Tibial nerve (tissue), 4 donors: ENCODE results near the gene SERINC1. TPM values are rescaled to one million over a fixed set of nuclear protein-coding genes. Genes with fewer than 3 reads are reported as not detected.

Experiments used
- DNase-seq, 2 donors: peaks; one replicate each; pipeline ENCODE4 v3.0.0-alpha.2; 2019; ENCODE audit warnings: low spot score in 2 of 2
- H3K27ac ChIP-seq, 4 donors: fragments of 200-600 bp; sonication (generic) in 3 of 4; one replicate each; pipeline ENCODE4 v1.5.1; 2017 to 2019; ENCODE audit warnings: mild to moderate bottlenecking in 1 of 4
- H3K27me3 ChIP-seq, 2 donors: fragments of 200-600 bp; sonication (generic) in 1 of 2; one replicate each; pipeline versions ENCODE4 v1.5.1 to v1.6.0; 2017 to 2019
- H3K36me3 ChIP-seq, 3 donors: fragments of 200-600 bp; sonication (generic); one replicate each; pipeline ENCODE4 v1.5.1; 2018 to 2019
- H3K4me1 ChIP-seq, 4 donors: fragments of 200-600 bp; sonication (generic) in 3 of 4; one replicate each; pipeline ENCODE4 v1.5.1; 2017 to 2019
- H3K4me3 ChIP-seq, 4 donors: fragments of 200-600 bp; sonication (generic) in 3 of 4; one replicate each; pipeline ENCODE4 v1.5.1; 2017 to 2019; ENCODE audit warnings: mild to moderate bottlenecking in 1 of 4, moderate library complexity in 1 of 4
- H3K9me3 ChIP-seq, 4 donors: fragments of 200-600 bp; sonication (generic) in 3 of 4; one replicate each; pipeline ENCODE4 v1.5.1; 2017 to 2019
- EP300 ChIP-seq, 2 donors: sonication (generic); formaldehyde crosslinking; IDR thresholded peaks; one replicate each; pipeline ENCODE4 v1.6.1; 2017; ENCODE audit warnings: antibody characterized with exemption in 2 of 2, mild to moderate bottlenecking in 1 of 2
- POLR2A ChIP-seq, 2 donors: fragments of 450-650 bp; IDR thresholded peaks; one replicate each; pipeline ENCODE4 v1.6.1; 2017; ENCODE audit warnings: antibody characterized with exemption in 2 of 2, mild to moderate bottlenecking in 2 of 2, moderate library complexity in 2 of 2
- WGBS, 2 donors: methylation state at CpG; one replicate each; pipeline ENCODE4 v1.1.5; 2018; 5-methylcytosine and 5-hydroxymethylcytosine counted together
- total RNA-seq, 4 donors: library from RNA; depleted of rRNA; stranded (reverse); fragments of >200 nt; gene quantifications; one replicate each; pipeline ENCODE4 v1.1.0, GENCODE V29; 2016
- TF ChIP-seq, protein P1 (sequence below), 5 experiments: fragments of 200-600 bp in 3 of 5; fragments of 450-650 bp in 2 of 5; sonication (generic) in 3 of 5; IDR thresholded peaks; one replicate each; pipeline ENCODE4 v1.5.1; 2016 to 2019; ENCODE audit warnings: antibody characterized with exemption in 5 of 5, mild to moderate bottlenecking in 3 of 5, moderate library complexity in 2 of 5

SERINC1 gene
- total RNA-seq, 4 donors from 2014 or later = 167 to 275 (median 248) TPM

- DNase-seq = no peak
- Histone ChIP-seq H3K4me3 (no peak overlapping the region), H3K9me3 (peaks cover 0 to 26% (median 7%) of the 10 kb centered on the region in 4 donors), H3K4me1 (no peaks in the 10 kb centered on the region), H3K36me3 (no peaks in the 10 kb centered on the region), H3K27ac (no peak overlapping the region), H3K27me3 (no peaks in the 10 kb centered on the region)
- no peak for TF ChIP-seq POLR2A (IDR thresholded peaks at IDR 0.05)
- 73 to 77% methylated on average over 4 of the region's 4 CpGs for WGBS, 2 donors
Measured at GRCh38 chr6:122494665-122495272, 23.2 kb upstream of the SERINC1 start.

- WGBS, 2 donors = 30 to 33% methylated on average over 7 of the region's 7 CpGs
- no peaks in the 10 kb centered on the region for H3K27me3 ChIP-seq
- H3K27ac ChIP-seq = no peak overlapping the region
- no peak overlapping the region for H3K4me3 ChIP-seq
- peaks cover 0 to 13% (median 4%) of the 10 kb centered on the region in 4 donors for H3K9me3 ChIP-seq
- peak; percentile 40 to 80 for DNase-seq
- no peaks in the 10 kb centered on the region for H3K36me3 ChIP-seq
- no peak for TF ChIP-seq POLR2A (IDR thresholded peaks at IDR 0.05)
- TF ChIP-seq, protein P1, sequence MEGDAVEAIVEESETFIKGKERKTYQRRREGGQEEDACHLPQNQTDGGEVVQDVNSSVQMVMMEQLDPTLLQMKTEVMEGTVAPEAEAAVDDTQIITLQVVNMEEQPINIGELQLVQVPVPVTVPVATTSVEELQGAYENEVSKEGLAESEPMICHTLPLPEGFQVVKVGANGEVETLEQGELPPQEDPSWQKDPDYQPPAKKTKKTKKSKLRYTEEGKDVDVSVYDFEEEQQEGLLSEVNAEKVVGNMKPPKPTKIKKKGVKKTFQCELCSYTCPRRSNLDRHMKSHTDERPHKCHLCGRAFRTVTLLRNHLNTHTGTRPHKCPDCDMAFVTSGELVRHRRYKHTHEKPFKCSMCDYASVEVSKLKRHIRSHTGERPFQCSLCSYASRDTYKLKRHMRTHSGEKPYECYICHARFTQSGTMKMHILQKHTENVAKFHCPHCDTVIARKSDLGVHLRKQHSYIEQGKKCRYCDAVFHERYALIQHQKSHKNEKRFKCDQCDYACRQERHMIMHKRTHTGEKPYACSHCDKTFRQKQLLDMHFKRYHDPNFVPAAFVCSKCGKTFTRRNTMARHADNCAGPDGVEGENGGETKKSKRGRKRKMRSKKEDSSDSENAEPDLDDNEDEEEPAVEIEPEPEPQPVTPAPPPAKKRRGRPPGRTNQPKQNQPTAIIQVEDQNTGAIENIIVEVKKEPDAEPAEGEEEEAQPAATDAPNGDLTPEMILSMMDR (IDR thresholded peaks at IDR 0.05) = peak; percentile 46 to 83 (median 78)
- no peaks in the 10 kb centered on the region for H3K4me1 ChIP-seq
Measured at GRCh38 chr6:122491919-122492555, 20.4 kb upstream of the SERINC1 start.

GRCh38 chr6:122490607-122491006, 19.0 kb upstream of the SERINC1 start:
- Histone ChIP-seq H3K4me3 (no peak overlapping the region), H3K36me3 (no peaks in the 10 kb centered on the region), H3K4me1 (no peaks in the 10 kb centered on the region), H3K27me3 (no peaks in the 10 kb centered on the region), H3K9me3 (no peaks in the 10 kb centered on the region), H3K27ac (no peak overlapping the region)
- 57 to 89% methylated on average over 1 of the region's 1 CpG for WGBS, 2 donors
- DNase-seq = no peak
- TF ChIP-seq EP300 (IDR thresholded peaks at IDR 0.05) (no peak), POLR2A (IDR thresholded peaks at IDR 0.05) (no peak)
- TF ChIP-seq, protein P1 (IDR thresholded peaks at IDR 0.05) = no peak

DNA sequence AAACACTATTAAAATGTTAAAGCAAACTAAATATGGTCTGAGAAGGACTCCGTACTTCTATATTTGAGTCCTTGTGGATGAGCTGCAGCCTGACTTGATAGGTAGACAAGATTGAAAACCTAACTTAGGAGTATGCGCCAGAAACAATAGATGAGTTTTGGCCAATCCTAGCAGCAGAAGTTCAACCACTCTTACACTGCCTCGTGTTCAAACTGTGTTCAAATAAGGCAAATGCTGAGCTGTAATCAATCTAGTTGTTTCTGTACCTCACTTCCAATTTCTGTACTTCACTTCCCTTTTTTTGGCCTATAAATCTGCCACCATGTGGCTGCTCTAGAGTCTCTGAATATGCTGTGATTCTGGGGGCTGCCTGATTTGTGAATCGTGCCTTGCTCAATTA, 13.2 kb upstream of the SERINC1 start:
- WGBS, 2 donors = 68 to 73% methylated on average over 4 of the region's 4 CpGs
- Histone ChIP-seq H3K4me3 (no peak overlapping the region), H3K27me3 (no peaks in the 10 kb centered on the region), H3K9me3 (no peaks in the 10 kb centered on the region), H3K36me3 (no peaks in the 10 kb centered on the region), H3K4me1 (no peaks in the 10 kb centered on the region), H3K27ac (no peak overlapping the region)
- no peak for TF ChIP-seq POLR2A (IDR thresholded peaks at IDR 0.05)
- no peak for TF ChIP-seq EP300 (IDR thresholded peaks at IDR 0.05)
- TF ChIP-seq, protein P1 (IDR thresholded peaks at IDR 0.05) = no peak
- no peak for DNase-seq

- WGBS, 2 donors = 62 to 88% methylated on average over 7 of the region's 7 CpGs
- Histone ChIP-seq H3K9me3 (no peaks in the 10 kb centered on the region), H3K36me3 (no peaks in the 10 kb centered on the region), H3K27me3 (no peaks in the 10 kb centered on the region), H3K4me3 (no peak overlapping the region), H3K4me1 (no peaks in the 10 kb centered on the region), H3K27ac (no peak overlapping the region)
- TF ChIP-seq, protein P1 (IDR thresholded peaks at IDR 0.05) = no peak
- no peak for TF ChIP-seq POLR2A (IDR thresholded peaks at IDR 0.05)
- TF ChIP-seq EP300 (IDR thresholded peaks at IDR 0.05) = no peak
- DNase-seq = no peak
Measured at GRCh38 chr6:122482750-122483080, 11.1 kb upstream of the SERINC1 start.
